ENCODE results near the gene PIK3R3. TPM values are rescaled to one million over a fixed set of nuclear protein-coding genes. Genes with fewer than 3 reads are reported as not detected.

The PIK3R3 gene
- polyA plus RNA-seq, 2 donors: 1.3 to 2.6 TPM

- 78 to 84% methylated on average over 4 of the region's 4 CpGs for WGBS, 2 donors
- no peak overlapping the region for H3K4me3 ChIP-seq (ENCODE audit: low read depth in 1 of 2, low read length in 2 of 2)
- peaks cover 2 to 9% of the 10 kb centered on the region in 2 donors for H3K36me3 ChIP-seq (ENCODE audit: control insufficient read depth in 2 of 2, insufficient read depth in 2 of 2, low read length in 1 of 2)
- no peak overlapping the region for H3K27ac ChIP-seq (ENCODE audit: low read depth in 2 of 2, low read length in 1 of 2)
- H3K9me3 ChIP-seq (ENCODE audit: control insufficient read depth in 2 of 2, insufficient read depth in 1 of 2, low read depth in 1 of 2, low read length in 1 of 2): no peaks in the 10 kb centered on the region
- no peaks in the 10 kb centered on the region for H3K4me1 ChIP-seq (ENCODE audit: control insufficient read depth in 2 of 2, insufficient read depth in 2 of 2, low read length in 1 of 2)
- no peaks in the 10 kb centered on the region for H3K27me3 ChIP-seq (ENCODE audit: control insufficient read depth in 1 of 2, insufficient read depth in 2 of 2, low read length in 2 of 2)
Observed at GRCh38 chr1:46020010-46020409, 112.4 kb downstream of the PIK3R3 start.

- no peaks in the 10 kb centered on the region for H3K27me3 ChIP-seq (ENCODE audit: control insufficient read depth in 1 of 2, insufficient read depth in 2 of 2, low read length in 2 of 2)
- no peaks in the 10 kb centered on the region for H3K9me3 ChIP-seq (ENCODE audit: control insufficient read depth in 2 of 2, insufficient read depth in 1 of 2, low read depth in 1 of 2, low read length in 1 of 2)
- no peak overlapping the region for H3K4me3 ChIP-seq (ENCODE audit: low read depth in 1 of 2, low read length in 2 of 2)
- no peaks in the 10 kb centered on the region for H3K4me1 ChIP-seq (ENCODE audit: control insufficient read depth in 2 of 2, insufficient read depth in 2 of 2, low read length in 1 of 2)
- WGBS, 2 donors: 96 to 97% methylated on average over 7 of the region's 7 CpGs
- no peak overlapping the region for H3K27ac ChIP-seq (ENCODE audit: low read depth in 2 of 2, low read length in 1 of 2)
- peaks cover 2 to 9% of the 10 kb centered on the region in 2 donors for H3K36me3 ChIP-seq (ENCODE audit: control insufficient read depth in 2 of 2, insufficient read depth in 2 of 2, low read length in 1 of 2)
Observed at GRCh38 chr1:46019348-46019747, 113.1 kb downstream of the PIK3R3 start.

GRCh38 chr1:46017876-46018503 lies 114.4 kb downstream of the PIK3R3 start:
- WGBS, 2 donors: 91% methylated on average over 6 of the region's 6 CpGs

GRCh38 chr1:46013581-46013980 lies 118.8 kb downstream of the PIK3R3 start:
- Histone ChIP-seq H3K36me3 (ENCODE audit: control insufficient read depth in 2 of 2, insufficient read depth in 2 of 2, low read length in 1 of 2) (peaks cover 0 to 2% of the 10 kb centered on the region in 2 donors), H3K4me1 (ENCODE audit: control insufficient read depth in 2 of 2, insufficient read depth in 2 of 2, low read length in 1 of 2) (no peaks in the 10 kb centered on the region), H3K27ac (ENCODE audit: low read depth in 2 of 2, low read length in 1 of 2) (no peak overlapping the region), H3K4me3 (ENCODE audit: low read depth in 1 of 2, low read length in 2 of 2) (no peak overlapping the region), H3K9me3 (ENCODE audit: control insufficient read depth in 2 of 2, insufficient read depth in 1 of 2, low read depth in 1 of 2, low read length in 1 of 2) (no peaks in the 10 kb centered on the region), H3K27me3 (ENCODE audit: control insufficient read depth in 1 of 2, insufficient read depth in 2 of 2, low read length in 2 of 2) (no peaks in the 10 kb centered on the region)
- WGBS, 2 donors: 95 to 99% methylated on average over 3 of the region's 3 CpGs

More at GRCh38 chr1:46017876-46018503, 114.4 kb downstream of the PIK3R3 start:
- H3K36me3 ChIP-seq (ENCODE audit: control insufficient read depth in 2 of 2, insufficient read depth in 2 of 2, low read length in 1 of 2): peaks cover 0 to 2% of the 10 kb centered on the region in 2 donors
- no peaks in the 10 kb centered on the region for H3K27me3 ChIP-seq (ENCODE audit: control insufficient read depth in 1 of 2, insufficient read depth in 2 of 2, low read length in 2 of 2)
- H3K27ac ChIP-seq (ENCODE audit: low read depth in 2 of 2, low read length in 1 of 2): no peak overlapping the region
- H3K9me3 ChIP-seq (ENCODE audit: control insufficient read depth in 2 of 2, insufficient read depth in 1 of 2, low read depth in 1 of 2, low read length in 1 of 2): no peaks in the 10 kb centered on the region
- no peaks in the 10 kb centered on the region for H3K4me1 ChIP-seq (ENCODE audit: control insufficient read depth in 2 of 2, insufficient read depth in 2 of 2, low read length in 1 of 2)
- no peak overlapping the region for H3K4me3 ChIP-seq (ENCODE audit: low read depth in 1 of 2, low read length in 2 of 2)

- no peaks in the 10 kb centered on the region for H3K4me1 ChIP-seq (ENCODE audit: control insufficient read depth in 2 of 2, insufficient read depth in 2 of 2, low read length in 1 of 2)
- 92 to 93% methylated on average over 1 of the region's 1 CpG for WGBS, 2 donors
Observed at GRCh38 chr1:46012236-46012635, 120.2 kb downstream of the PIK3R3 start.

GRCh38 chr1:46011121-46011695 lies 121.2 kb downstream of the PIK3R3 start:
- 78 to 81% methylated on average over 7 of the region's 7 CpGs for WGBS, 2 donors
- Histone ChIP-seq H3K36me3 (ENCODE audit: control insufficient read depth in 2 of 2, insufficient read depth in 2 of 2, low read length in 1 of 2) (peaks cover 3 to 6% of the 10 kb centered on the region in 2 donors), H3K9me3 (ENCODE audit: control insufficient read depth in 2 of 2, insufficient read depth in 1 of 2, low read depth in 1 of 2, low read length in 1 of 2) (no peaks in the 10 kb centered on the region), H3K4me3 (ENCODE audit: low read depth in 1 of 2, low read length in 2 of 2) (no peak overlapping the region), H3K4me1 (ENCODE audit: control insufficient read depth in 2 of 2, insufficient read depth in 2 of 2, low read length in 1 of 2) (no peaks in the 10 kb centered on the region), H3K27me3 (ENCODE audit: control insufficient read depth in 1 of 2, insufficient read depth in 2 of 2, low read length in 2 of 2) (no peaks in the 10 kb centered on the region), H3K27ac (ENCODE audit: low read depth in 2 of 2, low read length in 1 of 2) (no peak overlapping the region)

More at GRCh38 chr1:46012236-46012635, 120.2 kb downstream of the PIK3R3 start:
- H3K4me3 ChIP-seq (ENCODE audit: low read depth in 1 of 2, low read length in 2 of 2): no peak overlapping the region
- peaks cover 3 to 5% of the 10 kb centered on the region in 2 donors for H3K36me3 ChIP-seq (ENCODE audit: control insufficient read depth in 2 of 2, insufficient read depth in 2 of 2, low read length in 1 of 2)
- no peak overlapping the region for H3K27ac ChIP-seq (ENCODE audit: low read depth in 2 of 2, low read length in 1 of 2)
- H3K27me3 ChIP-seq (ENCODE audit: control insufficient read depth in 1 of 2, insufficient read depth in 2 of 2, low read length in 2 of 2): no peaks in the 10 kb centered on the region
- no peaks in the 10 kb centered on the region for H3K9me3 ChIP-seq (ENCODE audit: control insufficient read depth in 2 of 2, insufficient read depth in 1 of 2, low read depth in 1 of 2, low read length in 1 of 2)

GRCh38 chr1:46010611-46011010 lies 121.8 kb downstream of the PIK3R3 start:
- Histone ChIP-seq H3K27me3 (ENCODE audit: control insufficient read depth in 1 of 2, insufficient read depth in 2 of 2, low read length in 2 of 2) (no peaks in the 10 kb centered on the region), H3K9me3 (ENCODE audit: control insufficient read depth in 2 of 2, insufficient read depth in 1 of 2, low read depth in 1 of 2, low read length in 1 of 2) (no peaks in the 10 kb centered on the region), H3K36me3 (ENCODE audit: control insufficient read depth in 2 of 2, insufficient read depth in 2 of 2, low read length in 1 of 2) (peaks cover 3 to 8% of the 10 kb centered on the region in 2 donors), H3K4me3 (ENCODE audit: low read depth in 1 of 2, low read length in 2 of 2) (no peak overlapping the region), H3K27ac (ENCODE audit: low read depth in 2 of 2, low read length in 1 of 2) (no peak overlapping the region), H3K4me1 (ENCODE audit: control insufficient read depth in 2 of 2, insufficient read depth in 2 of 2, low read length in 1 of 2) (no peaks in the 10 kb centered on the region)
- 94 to 97% methylated on average over 6 of the region's 6 CpGs for WGBS, 2 donors

- H3K4me3 ChIP-seq (ENCODE audit: low read depth in 1 of 2, low read length in 2 of 2): no peak overlapping the region
- H3K4me1 ChIP-seq (ENCODE audit: control insufficient read depth in 2 of 2, insufficient read depth in 2 of 2, low read length in 1 of 2): no peaks in the 10 kb centered on the region
- peaks cover 3 to 8% of the 10 kb centered on the region in 2 donors for H3K36me3 ChIP-seq (ENCODE audit: control insufficient read depth in 2 of 2, insufficient read depth in 2 of 2, low read length in 1 of 2)
- no peaks in the 10 kb centered on the region for H3K9me3 ChIP-seq (ENCODE audit: control insufficient read depth in 2 of 2, insufficient read depth in 1 of 2, low read depth in 1 of 2, low read length in 1 of 2)
- H3K27ac ChIP-seq (ENCODE audit: low read depth in 2 of 2, low read length in 1 of 2): no peak overlapping the region
- no peaks in the 10 kb centered on the region for H3K27me3 ChIP-seq (ENCODE audit: control insufficient read depth in 1 of 2, insufficient read depth in 2 of 2, low read length in 2 of 2)
Observed at GRCh38 chr1:46008585-46008984, 123.8 kb downstream of the PIK3R3 start.

GRCh38 chr1:46005594-46005993 lies 126.8 kb downstream of the PIK3R3 start:
- H3K27ac ChIP-seq (ENCODE audit: low read depth in 2 of 2, low read length in 1 of 2): no peak overlapping the region
- H3K4me3 ChIP-seq (ENCODE audit: low read depth in 1 of 2, low read length in 2 of 2): no peak overlapping the region
- WGBS, 2 donors: 87 to 100% methylated on average over 1 of the region's 1 CpG
- H3K9me3 ChIP-seq (ENCODE audit: control insufficient read depth in 2 of 2, insufficient read depth in 1 of 2, low read depth in 1 of 2, low read length in 1 of 2): no peaks in the 10 kb centered on the region
- no peaks in the 10 kb centered on the region for H3K27me3 ChIP-seq (ENCODE audit: control insufficient read depth in 1 of 2, insufficient read depth in 2 of 2, low read length in 2 of 2)
- peaks cover 0 to 2% of the 10 kb centered on the region in 2 donors for H3K4me1 ChIP-seq (ENCODE audit: control insufficient read depth in 2 of 2, insufficient read depth in 2 of 2, low read length in 1 of 2)
- peaks cover 3 to 8% of the 10 kb centered on the region in 2 donors for H3K36me3 ChIP-seq (ENCODE audit: control insufficient read depth in 2 of 2, insufficient read depth in 2 of 2, low read length in 1 of 2)

- Histone ChIP-seq H3K9me3 (ENCODE audit: control insufficient read depth in 2 of 2, insufficient read depth in 1 of 2, low read depth in 1 of 2, low read length in 1 of 2) (no peaks in the 10 kb centered on the region), H3K27me3 (ENCODE audit: control insufficient read depth in 1 of 2, insufficient read depth in 2 of 2, low read length in 2 of 2) (no peaks in the 10 kb centered on the region), H3K36me3 (ENCODE audit: control insufficient read depth in 2 of 2, insufficient read depth in 2 of 2, low read length in 1 of 2) (peaks cover 3 to 8% of the 10 kb centered on the region in 2 donors), H3K4me3 (ENCODE audit: low read depth in 1 of 2, low read length in 2 of 2) (no peak overlapping the region), H3K4me1 (ENCODE audit: control insufficient read depth in 2 of 2, insufficient read depth in 2 of 2, low read length in 1 of 2) (peaks cover 0 to 2% of the 10 kb centered on the region in 2 donors), H3K27ac (ENCODE audit: low read depth in 2 of 2, low read length in 1 of 2) (no peak overlapping the region)
- 96% methylated on average over 1 of the region's 1 CpG for WGBS, 2 donors
Observed at GRCh38 chr1:46004492-46004891, 127.9 kb downstream of the PIK3R3 start.

Measured in esophagus (tissue), 2 donors.